HepG2 (cell line): ENCODE results near the gene NME4. TPM values are rescaled to one million over a fixed set of nuclear protein-coding genes. Genes with fewer than 3 reads are reported as not detected.
A peak's percentile ranks its signal among the peaks of the same experiment; 100 is the strongest.

Source experiments
- AGO2 ChIP-seq: fragments of 200-400 bp; formaldehyde crosslinking; optimal IDR thresholded peaks from 2 replicates; pipeline ENCODE3; 2017; ENCODE audit warnings: mild to moderate bottlenecking, low read depth, low read length, moderate library complexity
- FOXC1 ChIP-seq: sonication (generic); formaldehyde crosslinking; IDR thresholded peaks from 2 replicates; pipeline ENCODE4 v1.8.0; 2022; ENCODE audit warnings: mild to moderate bottlenecking, missing genetic modification reagents, borderline replicate concordance
- HMGXB4 ChIP-seq, 2 experiments: sonication (generic) in 1 of 2; formaldehyde crosslinking in 1 of 2; IDR thresholded peaks; 2 replicates each; pipeline versions ENCODE4 v1.4.0 to v1.6.1; 2018 to 2020; ENCODE audit warnings: missing genetic modification reagents in 2 of 2, borderline replicate concordance in 1 of 2, low read depth in 1 of 2, mild to moderate bottlenecking in 1 of 2, missing biosample characterization in 1 of 2
- HNRNPL ChIP-seq: fragments of 200-400 bp; formaldehyde crosslinking; IDR thresholded peaks from 2 replicates; pipeline ENCODE4 v1.6.1; 2017; ENCODE audit warnings: mild to moderate bottlenecking, low read depth, low read length
- HNRNPLL ChIP-seq: fragments of 200-400 bp; formaldehyde crosslinking; IDR thresholded peaks from 2 replicates; pipeline ENCODE4 v1.6.1; 2017; ENCODE audit warnings: mild to moderate bottlenecking, low read depth, low read length; ENCODE audit not compliant: poor library complexity, severe bottlenecking
- MNT ChIP-seq: fragments of 450-650 bp; IDR thresholded peaks from 2 replicates; pipeline ENCODE4 v1.6.1; 2016
- POLR2AphosphoS2 ChIP-seq: IDR thresholded peaks from 2 replicates; pipeline ENCODE4 v1.6.1; 2011; ENCODE audit warnings: low read depth, low read length, improper control_type of control experiment
- RAD21 ChIP-seq: fragments of 450-650 bp; formaldehyde crosslinking; IDR thresholded peaks from 2 replicates; pipeline ENCODE4 v1.5.0; 2020; ENCODE audit warnings: mild to moderate bottlenecking
- RFXAP ChIP-seq: sonication (generic); formaldehyde crosslinking; IDR thresholded peaks from 2 replicates; pipeline ENCODE4 v1.4.0; 2020; ENCODE audit warnings: missing genetic modification reagents, borderline replicate concordance
- SALL1 ChIP-seq: sonication (generic); formaldehyde crosslinking; IDR thresholded peaks from 2 replicates; pipeline ENCODE4 v1.8.0; 2022; ENCODE audit warnings: mild to moderate bottlenecking, missing genetic modification reagents
- TP53 ChIP-seq: sonication (generic); formaldehyde crosslinking; conservative IDR thresholded peaks from 2 replicates; pipeline ENCODE4 v1.4.0; 2020; ENCODE audit warnings: missing genetic modification reagents
- ZC3H13 ChIP-seq: sonication (generic); formaldehyde crosslinking; IDR thresholded peaks from 2 replicates; pipeline ENCODE4 v1.8.1; 2023; ENCODE audit warnings: mild to moderate bottlenecking, missing genetic modification reagents, moderate library complexity
- ZNF597 ChIP-seq: sonication (generic); formaldehyde crosslinking; IDR thresholded peaks from 2 replicates; pipeline ENCODE4 v1.5.0; 2020; ENCODE audit warnings: missing genetic modification reagents
- ZSCAN25 ChIP-seq: sonication (generic); formaldehyde crosslinking; IDR thresholded peaks from 2 replicates; pipeline ENCODE4 v1.8.0; 2022; ENCODE audit warnings: mild to moderate bottlenecking, missing genetic modification reagents
- polyA plus RNA-seq, 8 experiments: library from polyadenylated mRNA; depleted of rRNA in 3 of 8; stranded (reverse) in 7 of 8; unstranded in 1 of 8; fragments of >200 nt; fragmentation: Illumina TruSeq in 4 of 8; extraction: Trizol in 4 of 8; gene quantifications; 2 replicates each; pipeline versions ENCODE4 v1.2.1 to v1.2.3, GENCODE V29; 2011 to 2016; ENCODE audit warnings: low read depth in 4 of 8, missing spikeins in 1 of 8, mixed read lengths in 1 of 8; ENCODE audit not compliant: insufficient read depth in 1 of 8
- total RNA-seq, 5 experiments: library from RNA; depleted of rRNA; stranded (reverse); fragments of >200 nt; fragmentation: Illumina TruSeq; extraction: Trizol; gene quantifications; 2 replicates each; pipeline ENCODE4 v1.2.3, GENCODE V29; 2016; ENCODE audit warnings: low read depth in 1 of 5

NME4 gene
- total and polyA plus RNA-seq, 2 of the 13 experiments (the other 11 are each of a cell fraction or from before 2014, with no cell fraction given): 121 to 263 TPM

- TF ChIP-seq HMGXB4 (CRISPR knock-in tag; IDR thresholded peaks at IDR 0.05; ENCODE audit: borderline replicate concordance in 1 of 2, low read depth in 1 of 2): peak in 1 of 2 experiments; percentile 35; a peak in 2 of 4 replicates
- 0 out of 2 replicates have a peak, but pooled peaks have one; percentile 26 for TF ChIP-seq ZC3H13 (CRISPR knock-in tag)
- peak; percentile 77 for TF ChIP-seq AGO2
- TF ChIP-seq RAD21 (CRISPR knock-in tag): no peak
- TF ChIP-seq FOXC1 (CRISPR knock-in tag): 0 out of 2 replicates have a peak, but pooled peaks have one; percentile 59
- no peak for TF ChIP-seq POLR2AphosphoS2
- no peak for TF ChIP-seq ZNF597
- no peak for TF ChIP-seq HNRNPL
- TF ChIP-seq ZSCAN25 (CRISPR knock-in tag): no peak
- peak; percentile 48 for TF ChIP-seq SALL1 (CRISPR knock-in tag)
- TF ChIP-seq TP53: no peak
- TF ChIP-seq HNRNPLL: peak; percentile 39
- TF ChIP-seq RFXAP: no peak
- no peak for TF ChIP-seq MNT
These were observed 29.3 kb downstream of the NME4 start (continued) for GRCh38 chr16:426115-426905.
